PC-9 (cell line): Measurements from ENCODE around the gene SEMA4C.

Source experiments
- EZH2 ChIP-seq: fragments of 200-600 bp; sonication (generic); IDR thresholded peaks from 2 replicates; pipeline ENCODE4 v1.8.0; 2017; ENCODE audit warnings: antibody characterized with exemption, low read depth
- TF ChIP-seq, protein P1 (sequence below): fragments of 200-600 bp; sonication (generic); conservative IDR thresholded peaks from 2 replicates; pipeline ENCODE4 v1.6.1; 2017; ENCODE audit warnings: mixed run types, antibody characterized with exemption, mild to moderate bottlenecking, moderate library complexity

- TF ChIP-seq, protein P1, sequence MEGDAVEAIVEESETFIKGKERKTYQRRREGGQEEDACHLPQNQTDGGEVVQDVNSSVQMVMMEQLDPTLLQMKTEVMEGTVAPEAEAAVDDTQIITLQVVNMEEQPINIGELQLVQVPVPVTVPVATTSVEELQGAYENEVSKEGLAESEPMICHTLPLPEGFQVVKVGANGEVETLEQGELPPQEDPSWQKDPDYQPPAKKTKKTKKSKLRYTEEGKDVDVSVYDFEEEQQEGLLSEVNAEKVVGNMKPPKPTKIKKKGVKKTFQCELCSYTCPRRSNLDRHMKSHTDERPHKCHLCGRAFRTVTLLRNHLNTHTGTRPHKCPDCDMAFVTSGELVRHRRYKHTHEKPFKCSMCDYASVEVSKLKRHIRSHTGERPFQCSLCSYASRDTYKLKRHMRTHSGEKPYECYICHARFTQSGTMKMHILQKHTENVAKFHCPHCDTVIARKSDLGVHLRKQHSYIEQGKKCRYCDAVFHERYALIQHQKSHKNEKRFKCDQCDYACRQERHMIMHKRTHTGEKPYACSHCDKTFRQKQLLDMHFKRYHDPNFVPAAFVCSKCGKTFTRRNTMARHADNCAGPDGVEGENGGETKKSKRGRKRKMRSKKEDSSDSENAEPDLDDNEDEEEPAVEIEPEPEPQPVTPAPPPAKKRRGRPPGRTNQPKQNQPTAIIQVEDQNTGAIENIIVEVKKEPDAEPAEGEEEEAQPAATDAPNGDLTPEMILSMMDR, result no peak
- TF ChIP-seq EZH2, result no peak
Observed at GRCh38 chr2:96844405-96844808, 25.5 kb downstream of the SEMA4C start.
